NCI-H1105 treated with DMSO at 0.1 percent for 48 hours (cell line): ENCODE data around the gene METTL24.
A peak's percentile ranks its signal among the peaks of the same experiment; 100 is the strongest.
"Not testable (repeated sequence)": the region's sequence is repeated elsewhere in the genome, so short reads cannot be mapped to it uniquely, and the experiment has no call there.

ENCODE experiments used
- DNase-seq: peaks from one replicate; lab custom pipeline; 2025; lab: John Stamatoyannopoulos, UW

Gene METTL24

GRCh38 chr6:110360676-110361075 lies 2.5 kb upstream of the METTL24 start:
- DNase-seq: no peak

DNA sequence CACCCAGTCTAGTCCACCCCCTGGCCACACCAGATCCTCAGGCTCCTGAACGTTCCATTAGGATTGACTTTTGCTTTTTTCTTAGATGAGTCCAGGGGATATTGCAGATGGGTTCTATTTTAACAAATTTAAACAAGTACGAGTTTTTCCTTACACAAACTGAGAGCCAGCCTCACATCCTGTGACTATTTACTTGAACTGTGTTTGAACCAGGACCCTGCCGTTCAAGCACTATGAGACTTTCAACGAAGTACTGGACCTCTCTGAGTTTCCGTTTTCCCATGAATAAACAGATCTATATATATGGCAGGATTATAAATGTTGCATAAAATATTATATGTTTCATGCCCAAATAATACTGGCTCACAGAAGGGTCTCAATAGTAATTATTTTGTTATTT lies 1.4 kb upstream of the METTL24 start:
- DNase-seq: no peak

DNA sequence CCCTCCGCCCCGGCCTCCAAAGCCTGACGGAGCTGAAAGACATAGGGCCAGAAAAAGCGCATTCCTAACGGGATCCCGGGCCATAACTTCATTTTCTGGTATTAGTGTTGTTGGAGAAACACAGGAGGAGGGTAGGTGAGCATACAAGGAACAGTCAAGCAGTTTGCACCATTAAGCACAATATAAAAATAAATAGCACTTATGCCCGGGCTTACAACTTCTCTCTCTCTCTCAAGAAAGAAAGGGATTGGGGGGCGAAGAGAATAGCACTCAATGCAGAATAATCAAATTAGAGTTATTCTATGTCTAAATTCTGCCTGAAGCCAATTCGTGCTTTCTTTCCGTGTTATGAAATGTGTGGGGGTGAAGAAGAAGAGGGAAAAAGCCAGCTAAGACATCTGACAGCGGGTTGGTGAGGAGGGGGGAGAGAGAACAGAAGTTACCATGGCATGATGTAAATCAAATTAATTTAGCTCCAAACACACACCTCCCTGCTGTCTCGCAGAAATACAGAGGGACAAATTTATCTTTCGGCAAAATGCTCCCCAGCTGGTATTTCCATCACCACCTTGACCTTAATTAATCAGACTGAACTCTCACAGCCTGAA lies 508 bp upstream of the METTL24 start:
- no peak for DNase-seq

DNA sequence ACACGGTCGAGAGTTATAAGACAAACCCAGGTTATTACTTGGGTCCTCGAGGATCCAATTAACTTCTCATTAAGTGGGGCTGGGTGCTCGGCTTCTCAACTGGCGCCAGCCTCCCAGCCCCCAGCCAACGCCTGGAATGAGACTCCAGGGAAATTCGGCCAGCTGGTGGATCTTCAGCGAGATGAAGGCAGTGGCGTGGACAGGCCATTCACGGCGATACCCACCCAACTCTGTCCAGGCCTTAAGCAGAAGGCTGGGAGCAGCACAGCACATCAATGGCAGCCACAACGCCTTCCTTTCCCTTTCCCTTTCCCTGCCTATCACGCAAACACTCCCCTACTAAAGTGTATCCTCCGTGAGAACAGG lies 868 bp downstream of the METTL24 start:
- peak; percentile 37 for DNase-seq

- DNase-seq: no peak
Observed at GRCh38 chr6:110356778-110357177, 1.4 kb downstream of the METTL24 start.

DNA sequence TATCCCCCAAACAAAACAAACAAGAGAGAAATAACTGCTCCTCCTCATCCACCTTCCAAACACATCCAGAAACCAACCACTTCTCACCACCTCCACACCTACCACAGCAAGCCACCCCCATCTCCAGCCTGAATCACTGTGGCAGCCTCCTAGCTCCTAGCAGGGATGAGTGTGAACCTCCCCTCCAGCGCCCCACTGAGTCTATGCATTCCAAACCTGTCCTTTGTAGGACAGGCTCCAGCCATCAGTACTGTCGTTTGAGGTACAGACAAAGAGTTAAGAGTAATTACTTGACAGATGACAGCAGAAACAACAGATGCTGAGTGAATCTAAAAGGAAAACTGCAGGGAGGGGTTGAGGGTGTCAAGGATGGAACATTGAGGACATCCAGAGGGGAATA lies 2.4 kb downstream of the METTL24 start:
- no peak for DNase-seq

DNA sequence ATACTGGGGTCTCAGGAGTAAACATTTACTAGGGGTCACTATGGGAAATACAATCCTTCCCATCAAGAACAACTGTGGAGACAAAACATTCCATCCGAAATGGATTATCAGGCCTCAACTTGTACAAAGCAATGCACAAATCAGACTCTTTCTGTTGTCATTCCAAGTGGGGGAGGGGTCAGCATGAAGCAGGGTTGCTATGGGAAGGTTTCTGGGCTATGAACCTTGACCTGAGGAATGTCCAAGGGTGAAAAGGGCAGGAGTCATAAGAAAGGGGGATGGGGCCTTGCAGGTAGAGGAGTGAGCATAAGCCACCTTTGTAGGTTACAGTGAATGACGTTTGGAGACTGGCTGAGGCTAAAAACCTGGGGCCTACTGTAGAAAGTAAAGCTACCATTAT lies 3.1 kb downstream of the METTL24 start:
- DNase-seq: no peak

- DNase-seq: no peak
Observed at GRCh38 chr6:110354153-110354552, 4.0 kb downstream of the METTL24 start.

DNA sequence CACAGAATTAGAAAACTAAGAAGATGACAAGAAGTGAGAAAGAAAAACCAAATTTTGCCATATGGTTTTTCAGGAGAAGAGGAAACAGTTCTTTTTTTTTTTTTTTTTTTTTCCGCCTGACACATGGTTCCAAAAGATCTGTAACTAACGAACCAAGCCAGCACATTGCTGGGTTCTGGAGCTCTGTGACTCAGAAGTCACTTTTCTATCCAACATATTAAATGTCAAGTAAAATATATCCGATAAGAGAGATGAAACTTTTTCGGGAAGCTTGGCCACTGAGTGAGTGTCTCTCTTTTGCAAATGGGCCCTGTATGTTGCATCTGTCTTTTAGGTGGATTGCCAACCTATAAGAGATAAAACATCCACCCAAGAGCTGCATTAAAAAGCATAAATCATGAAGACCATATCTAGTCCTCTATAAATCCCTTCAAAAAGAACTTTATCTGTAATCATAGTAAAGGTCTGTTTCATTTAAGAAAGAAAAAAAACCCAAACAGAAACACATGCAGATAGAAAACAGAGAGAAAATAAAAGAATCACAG lies 4.6 kb downstream of the METTL24 start:
- no peak for DNase-seq

- DNase-seq: no peak
Observed at GRCh38 chr6:110352563-110353262, 5.4 kb downstream of the METTL24 start.

DNA sequence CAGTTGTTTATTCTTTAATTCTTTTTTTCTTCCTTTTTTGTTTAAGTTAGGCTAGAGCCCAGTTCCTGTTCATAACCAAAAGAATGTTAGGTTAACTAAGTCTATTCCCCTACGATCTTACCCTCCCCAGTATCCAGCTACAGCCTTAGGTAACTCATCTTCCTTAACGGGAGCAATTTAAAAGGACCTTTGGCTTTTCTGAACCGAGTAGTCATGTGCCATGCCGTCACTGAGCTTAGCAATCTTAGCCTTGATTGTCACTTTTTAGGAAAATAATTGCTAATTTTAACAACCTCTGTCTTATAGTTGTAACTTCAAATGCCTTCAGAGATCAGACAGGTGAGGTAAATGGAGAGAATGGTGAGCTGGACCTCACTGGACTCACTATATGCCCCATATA lies 6.2 kb downstream of the METTL24 start:
- no peak for DNase-seq

- DNase-seq: no peak
Observed at GRCh38 chr6:110351546-110351945, 6.6 kb downstream of the METTL24 start.

- not testable (repeated sequence) for DNase-seq
Observed at GRCh38 chr6:110350593-110350992, 7.6 kb downstream of the METTL24 start.

- no peak for DNase-seq
Observed at GRCh38 chr6:110348961-110349690, 9.0 kb downstream of the METTL24 start.

- no peak for DNase-seq
Observed at GRCh38 chr6:110345025-110345424, 13.1 kb downstream of the METTL24 start.

DNA sequence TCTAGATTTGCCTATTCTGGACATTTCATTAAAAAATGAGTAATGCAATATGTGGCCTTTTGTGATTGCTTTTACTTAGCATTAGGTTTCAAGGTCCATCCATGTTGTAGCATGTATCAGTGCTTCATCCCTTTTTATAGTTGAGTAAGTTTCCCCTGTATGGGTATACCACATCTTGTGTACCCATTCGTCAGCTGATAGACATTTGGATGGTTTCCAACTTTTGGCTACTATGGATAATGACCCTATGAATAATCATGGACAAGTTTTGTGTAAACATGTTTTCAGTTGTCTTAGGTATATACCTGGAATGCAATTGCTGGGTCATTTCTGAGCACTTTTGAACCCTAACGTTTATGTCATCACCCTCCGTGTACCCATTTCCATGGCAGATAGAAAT lies 15.4 kb downstream of the METTL24 start:
- DNase-seq: no peak

- no peak for DNase-seq
Observed at GRCh38 chr6:110341663-110342596, 16.2 kb downstream of the METTL24 start.

GRCh38 chr6:110341067-110341466 lies 17.1 kb downstream of the METTL24 start:
- DNase-seq: no peak

- no peak for DNase-seq
Observed at GRCh38 chr6:110340392-110340965, 17.7 kb downstream of the METTL24 start.

- DNase-seq: no peak
Observed at GRCh38 chr6:110338820-110339470, 19.2 kb downstream of the METTL24 start.

- DNase-seq: no peak
Observed at GRCh38 chr6:110337486-110337885, 20.7 kb downstream of the METTL24 start.
